ENCODE data around the gene SPATA19.

- TF ChIP-seq CTCF (IDR thresholded peaks at IDR 0.05; ENCODE audit: insufficient read depth, low read length, poor library complexity, severe bottlenecking) (no peak), EZH2phosphoT487 (conservative IDR thresholded peaks at IDR 0.05; ENCODE audit: low read length) (no peak)
Measured at GRCh38 chr11:133887692-133888332, 42.5 kb upstream of the SPATA19 start.

All from SU-DHL-6 (cell line).